Endodermal cell (in vitro differentiated cells): ENCODE data around the gene CELF2. TPM values are rescaled to one million over a fixed set of nuclear protein-coding genes. Genes with fewer than 3 reads are reported as not detected.

Experiments used
- DNase-seq: peaks from one replicate; pipeline ENCODE4 v3.0.0-alpha.2; 2017
- H3K27ac ChIP-seq: 2 replicates; pipeline ENCODE4 v1.5.1; 2013; ENCODE audit warnings: mild to moderate bottlenecking, low read depth, low read length, moderate library complexity
- H3K27me3 ChIP-seq: 2 replicates; pipeline ENCODE4 v1.6.1; 2013; ENCODE audit warnings: mild to moderate bottlenecking, low read length, moderate library complexity; ENCODE audit not compliant: insufficient read depth, control insufficient read depth, poor library complexity, severe bottlenecking
- H3K36me3 ChIP-seq: 2 replicates; pipeline ENCODE4 v1.7.0; 2013; ENCODE audit warnings: mild to moderate bottlenecking, low read length, moderate library complexity; ENCODE audit not compliant: control insufficient read depth, insufficient read depth
- H3K4me1 ChIP-seq: one replicate; pipeline ENCODE4 v1.7.0; 2013; ENCODE audit warnings: low read length; ENCODE audit not compliant: control insufficient read depth, insufficient read depth
- H3K4me3 ChIP-seq: 2 replicates; pipeline ENCODE4 v1.5.1; 2013; ENCODE audit warnings: mild to moderate bottlenecking, low read length, moderate library complexity
- H3K9ac ChIP-seq: 2 replicates; pipeline ENCODE4 v1.6.1; 2013; ENCODE audit warnings: mild to moderate bottlenecking, low read length, moderate library complexity; ENCODE audit not compliant: poor library complexity, severe bottlenecking; ENCODE audit errors: extremely low read depth
- H3K9me3 ChIP-seq: 2 replicates; pipeline ENCODE4 v1.6.1; 2013; ENCODE audit warnings: mild to moderate bottlenecking, low read length, moderate library complexity; ENCODE audit not compliant: control insufficient read depth
- H3K27ac Mint-ChIP-seq: 2 replicates; pipeline ENCODE4 v1.8.0; 2020; ENCODE audit warnings: mixed read lengths
- H3K27me3 Mint-ChIP-seq: 2 replicates; pipeline ENCODE4 v1.8.0; 2021; ENCODE audit warnings: mild to moderate bottlenecking, mixed read lengths; ENCODE audit not compliant: insufficient read depth
- H3K36me3 Mint-ChIP-seq: 2 replicates; pipeline ENCODE4 v1.8.0; 2020; ENCODE audit warnings: low read depth, mixed read lengths
- H3K4me1 Mint-ChIP-seq: 2 replicates; pipeline ENCODE4 v1.8.0; 2020; ENCODE audit warnings: mixed read lengths
- H3K4me3 Mint-ChIP-seq: 2 replicates; pipeline ENCODE4 v1.8.0; 2020; ENCODE audit warnings: mild to moderate bottlenecking, moderate library complexity, mixed read lengths
- H3K9me3 Mint-ChIP-seq: 2 replicates; pipeline ENCODE4 v1.8.0; 2020; ENCODE audit warnings: mild to moderate bottlenecking, mixed read lengths
- CTCF ChIP-seq: fragments of 200-600 bp; sonication (generic); conservative IDR thresholded peaks from 2 replicates; pipeline ENCODE4 v1.5.0; 2021; ENCODE audit warnings: antibody characterized with exemption, mild to moderate bottlenecking
- WGBS, 2 experiments: methylation state at CpG; one replicate each; pipeline versions ENCODE4 v1.1.5 to v1.1.7; 2013; ENCODE audit warnings: missing lambda C conversion rate in 2 of 2, mixed read lengths in 1 of 2; ENCODE audit not compliant: insufficient coverage in 1 of 2, insufficient read length in 1 of 2; 5-methylcytosine and 5-hydroxymethylcytosine counted together
- total RNA-seq, 2 donors: library from RNA; stranded (reverse); fragmentation: NEBNext Ultra II Directional in 1 of 2; extraction: Animal tissue kit (Norgen Biotek cat#: 25700) in 1 of 2; gene quantifications; 2 replicates in 1 of 2; 3 replicates in 1 of 2; pipeline ENCODE4 v1.2.1, GENCODE V29; 2021

CELF2 gene
- total RNA-seq, 2 donors from 2014 or later: 79.9 to 96.1 TPM

DNA sequence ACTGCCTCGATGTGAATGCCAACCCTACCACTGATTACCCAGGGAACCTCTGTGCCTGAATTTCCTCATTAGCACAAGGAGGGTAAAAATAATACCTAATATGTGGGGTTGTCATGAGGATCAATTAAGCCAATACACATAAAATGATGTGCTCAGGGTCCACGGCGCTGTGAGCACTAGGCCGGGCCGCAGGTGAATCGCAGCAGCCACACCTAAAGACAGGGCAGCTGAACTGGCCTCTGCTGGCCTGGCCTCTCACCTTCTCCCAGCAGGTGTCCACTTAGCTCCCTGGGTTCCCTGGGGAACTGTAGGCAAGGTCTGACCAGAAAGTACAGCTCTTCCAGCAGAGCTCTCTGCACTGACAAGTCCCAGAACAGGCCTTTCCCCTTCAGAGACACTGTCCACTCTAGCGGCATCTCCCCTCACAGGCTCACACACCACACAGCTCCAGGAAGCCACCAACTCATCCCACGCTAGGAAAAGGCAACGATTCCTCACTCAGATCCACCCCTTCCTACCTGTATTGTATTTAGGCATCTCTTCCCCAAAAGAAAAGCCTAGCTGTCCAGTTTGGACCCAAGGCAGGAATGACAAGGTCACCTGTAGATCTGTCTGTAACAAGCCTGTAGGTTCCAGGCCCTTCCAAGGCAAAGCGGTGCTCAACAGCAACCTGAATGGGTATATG is 320.6 kb downstream of the CELF2 start:
- H3K4me1 Mint-ChIP-seq: peaks cover 13% of the 10 kb centered on the region
- H3K4me3 Mint-ChIP-seq: no peak overlapping the region
- no peaks in the 10 kb centered on the region for H3K4me1 ChIP-seq

GRCh38 chr10:11339013-11339412 is 321.3 kb downstream of the CELF2 start:
- H3K9me3 ChIP-seq: no peaks in the 10 kb centered on the region
- Mint-ChIP-seq H3K4me1 (peaks cover 13% of the 10 kb centered on the region), H3K4me3 (no peak overlapping the region), H3K27ac (no peak overlapping the region), H3K27me3 (no peaks in the 10 kb centered on the region), H3K36me3 (peaks cover 5% of the 10 kb centered on the region), H3K9me3 (no peaks in the 10 kb centered on the region)
- no peak overlapping the region for H3K9ac ChIP-seq
- no peak for TF ChIP-seq CTCF
- no peak overlapping the region for H3K4me3 ChIP-seq
- WGBS, 2 experiments: 82 to 88% methylated on average over 7 of the region's 7 CpGs
- no peaks in the 10 kb centered on the region for H3K27me3 ChIP-seq
- no peak overlapping the region for H3K27ac ChIP-seq
- peaks cover 13% of the 10 kb centered on the region for H3K36me3 ChIP-seq
- no peak for DNase-seq
- no peaks in the 10 kb centered on the region for H3K4me1 ChIP-seq

More for the DNA sequence above, 320.6 kb downstream of the CELF2 start:
- WGBS, 2 experiments: 95 to 100% methylated on average over 4 to 10 of the region's 10 CpGs
- H3K4me3 ChIP-seq: no peak overlapping the region
- Mint-ChIP-seq H3K27ac (no peak overlapping the region), H3K9me3 (no peaks in the 10 kb centered on the region), H3K36me3 (peaks cover 5% of the 10 kb centered on the region), H3K27me3 (no peaks in the 10 kb centered on the region)
- H3K27me3 ChIP-seq: no peaks in the 10 kb centered on the region
- H3K9ac ChIP-seq: no peak overlapping the region
- TF ChIP-seq CTCF: no peak
- H3K27ac ChIP-seq: no peak overlapping the region
- no peaks in the 10 kb centered on the region for H3K9me3 ChIP-seq
- no peak for DNase-seq
- peaks cover 18% of the 10 kb centered on the region for H3K36me3 ChIP-seq

DNA sequence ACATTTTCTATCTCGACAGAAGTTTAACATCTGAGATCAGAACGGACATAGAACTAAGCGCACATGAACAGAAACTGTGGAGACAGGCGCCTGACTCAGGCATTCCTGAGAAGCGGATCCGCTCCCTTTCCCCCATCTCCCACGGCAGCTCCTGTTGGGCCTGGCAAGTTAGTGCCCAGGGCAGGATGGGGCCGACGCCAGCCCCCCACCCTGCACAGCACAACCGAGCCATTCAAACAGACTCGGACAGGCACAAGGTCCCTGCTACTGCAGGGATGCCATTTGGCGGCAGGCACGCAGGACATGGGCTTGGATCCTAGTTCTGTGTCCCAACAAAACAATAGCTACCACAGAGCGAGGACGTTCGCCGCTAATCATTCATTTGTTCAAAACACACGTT is 322.0 kb downstream of the CELF2 start:
- H3K27ac ChIP-seq: no peak overlapping the region
- Mint-ChIP-seq H3K4me3 (no peak overlapping the region), H3K9me3 (no peaks in the 10 kb centered on the region), H3K36me3 (no peaks in the 10 kb centered on the region), H3K27ac (no peak overlapping the region), H3K4me1 (peaks cover 13% of the 10 kb centered on the region), H3K27me3 (no peaks in the 10 kb centered on the region)
- H3K9ac ChIP-seq: no peak overlapping the region
- H3K27me3 ChIP-seq: no peaks in the 10 kb centered on the region
- DNase-seq: no peak
- H3K9me3 ChIP-seq: no peaks in the 10 kb centered on the region
- H3K4me1 ChIP-seq: no peaks in the 10 kb centered on the region
- H3K36me3 ChIP-seq: peaks cover 7% of the 10 kb centered on the region
- no peak overlapping the region for H3K4me3 ChIP-seq
- WGBS, 2 experiments: 83 to 88% methylated on average over 11 to 18 of the region's 18 CpGs
- TF ChIP-seq CTCF: no peak
